GM19328 (cell line): Measurements from ENCODE around the gene PSMB10.
"Not testable (repeated sequence)": the region's sequence is repeated elsewhere in the genome, so short reads cannot be mapped to it uniquely, and the experiment has no call there.

Experiments used
- ATAC-seq: cut with Tn5 transposase; IDR thresholded peaks from one replicate; pipeline ENCODE4 v1.9.1; 2021; ENCODE audit warnings: mild to moderate bottlenecking, moderate library complexity; ENCODE audit not compliant: unreplicated experiment

PSMB10 gene

GRCh38 chr16:67928147-67928546 is 8.5 kb downstream of the PSMB10 start:
- ATAC-seq = no peak

- ATAC-seq = no peak
Measured at GRCh38 chr16:67927131-67927941, 9.3 kb downstream of the PSMB10 start.

- no peak for ATAC-seq
Measured at GRCh38 chr16:67926181-67926750, 10.4 kb downstream of the PSMB10 start.

- ATAC-seq = no peak
Measured at GRCh38 chr16:67924140-67924906, 12.3 kb downstream of the PSMB10 start.

GRCh38 chr16:67923414-67924116 is 13.1 kb downstream of the PSMB10 start:
- ATAC-seq = no peak

- ATAC-seq = no peak
Measured at GRCh38 chr16:67922740-67923139, 13.9 kb downstream of the PSMB10 start.

GRCh38 chr16:67922221-67922620 is 14.4 kb downstream of the PSMB10 start:
- ATAC-seq = no peak

GRCh38 chr16:67919622-67920221 is 16.9 kb downstream of the PSMB10 start:
- ATAC-seq = no peak

DNA sequence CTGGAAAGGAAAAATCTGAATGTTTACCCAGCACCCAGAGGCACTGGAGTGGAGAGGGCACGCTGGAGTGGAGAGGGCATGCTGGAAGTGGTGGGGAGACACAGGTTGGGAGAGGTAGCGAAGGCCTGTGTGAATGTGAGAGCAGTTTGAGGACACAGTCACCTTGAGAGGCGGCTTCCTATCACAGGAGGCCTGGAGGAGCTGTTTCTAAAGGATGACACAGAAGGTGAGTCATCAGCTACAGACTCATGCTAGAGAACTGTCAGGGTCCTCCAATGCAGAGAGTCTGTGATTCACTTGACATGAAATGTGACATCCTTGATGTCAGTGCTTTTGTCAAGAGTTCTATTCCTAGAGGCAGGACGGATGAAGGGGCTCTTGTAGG is 18.8 kb downstream of the PSMB10 start:
- ATAC-seq = no peak

DNA sequence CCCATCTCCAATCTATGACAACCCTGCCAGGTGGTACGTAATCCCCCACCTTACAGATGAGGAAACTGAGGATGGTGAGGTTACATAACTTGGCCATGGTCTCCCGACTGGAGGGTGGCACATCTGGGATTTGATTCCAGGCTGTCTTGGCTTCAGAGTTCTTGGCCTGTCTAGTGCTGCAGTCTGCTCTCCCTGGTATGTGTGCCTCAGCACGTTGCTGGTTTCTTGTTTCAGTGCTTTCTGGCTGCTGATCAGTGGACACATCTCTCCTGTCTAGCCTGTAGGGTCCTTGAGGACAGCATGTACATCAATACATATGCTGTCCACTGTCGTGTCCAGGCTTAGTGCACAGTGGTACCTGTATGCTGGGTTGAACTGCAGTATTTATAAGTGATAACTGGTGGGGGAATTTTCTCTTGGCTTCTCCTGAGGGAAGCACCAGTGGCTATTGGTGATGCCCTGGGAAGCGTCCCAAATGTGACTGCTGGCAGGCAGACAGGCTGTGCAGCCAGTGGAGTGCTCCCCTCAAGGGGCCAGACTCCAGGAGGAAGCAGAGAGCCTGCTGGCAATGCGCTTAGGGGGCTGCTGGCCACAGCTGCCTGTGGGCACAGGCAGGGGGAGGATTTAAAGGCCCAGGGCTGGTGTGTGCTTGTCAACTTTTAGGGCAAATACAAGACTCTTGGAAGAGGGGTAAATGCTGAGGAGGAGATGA is 19.4 kb downstream of the PSMB10 start:
- no peak for ATAC-seq

DNA sequence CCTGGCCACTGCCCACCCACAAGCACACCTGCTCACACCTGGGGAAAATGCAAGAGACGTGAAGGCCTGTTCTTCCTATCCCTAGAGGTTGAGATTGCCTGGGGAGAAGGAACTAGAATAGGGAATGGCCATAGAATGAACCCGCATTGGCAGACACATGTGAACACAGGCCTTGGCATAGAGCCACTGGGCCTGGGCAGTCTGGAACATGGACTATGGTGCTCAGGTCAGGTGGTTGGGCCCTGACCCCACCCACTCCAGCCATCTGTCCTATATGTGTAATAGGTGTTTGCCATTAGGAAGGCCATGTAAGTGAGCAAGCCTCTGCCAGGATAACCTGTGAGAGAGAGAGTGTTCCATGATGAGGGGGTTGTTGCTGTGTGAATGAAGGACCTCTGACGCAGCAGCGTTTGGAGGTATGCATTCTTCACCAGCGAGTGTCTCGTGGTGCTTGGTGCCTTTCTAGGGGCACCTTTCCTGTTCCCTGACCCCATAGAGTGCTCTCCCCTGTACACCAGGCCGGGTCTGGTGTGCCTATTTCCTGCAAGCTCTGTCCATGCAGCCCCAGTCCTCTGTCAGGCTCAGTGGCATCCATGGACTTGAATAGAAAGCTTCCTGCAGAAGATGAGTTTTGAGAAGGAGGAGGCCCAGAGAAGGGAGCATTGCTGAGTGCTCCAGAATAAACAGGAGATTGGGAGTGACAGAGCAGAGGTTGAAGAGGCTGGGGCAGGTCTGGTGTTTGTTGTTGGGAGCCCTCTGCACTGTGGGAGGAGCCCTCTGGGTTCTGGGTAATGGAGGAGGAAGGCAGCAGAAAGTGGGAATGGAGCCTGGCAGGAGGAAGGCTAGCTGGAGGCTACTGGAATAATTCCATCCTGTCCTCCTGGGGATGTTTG is 20.6 kb downstream of the PSMB10 start:
- ATAC-seq = no peak

GRCh38 chr16:67915496-67915769 is 21.2 kb downstream of the PSMB10 start:
- ATAC-seq = not testable (repeated sequence)

DNA sequence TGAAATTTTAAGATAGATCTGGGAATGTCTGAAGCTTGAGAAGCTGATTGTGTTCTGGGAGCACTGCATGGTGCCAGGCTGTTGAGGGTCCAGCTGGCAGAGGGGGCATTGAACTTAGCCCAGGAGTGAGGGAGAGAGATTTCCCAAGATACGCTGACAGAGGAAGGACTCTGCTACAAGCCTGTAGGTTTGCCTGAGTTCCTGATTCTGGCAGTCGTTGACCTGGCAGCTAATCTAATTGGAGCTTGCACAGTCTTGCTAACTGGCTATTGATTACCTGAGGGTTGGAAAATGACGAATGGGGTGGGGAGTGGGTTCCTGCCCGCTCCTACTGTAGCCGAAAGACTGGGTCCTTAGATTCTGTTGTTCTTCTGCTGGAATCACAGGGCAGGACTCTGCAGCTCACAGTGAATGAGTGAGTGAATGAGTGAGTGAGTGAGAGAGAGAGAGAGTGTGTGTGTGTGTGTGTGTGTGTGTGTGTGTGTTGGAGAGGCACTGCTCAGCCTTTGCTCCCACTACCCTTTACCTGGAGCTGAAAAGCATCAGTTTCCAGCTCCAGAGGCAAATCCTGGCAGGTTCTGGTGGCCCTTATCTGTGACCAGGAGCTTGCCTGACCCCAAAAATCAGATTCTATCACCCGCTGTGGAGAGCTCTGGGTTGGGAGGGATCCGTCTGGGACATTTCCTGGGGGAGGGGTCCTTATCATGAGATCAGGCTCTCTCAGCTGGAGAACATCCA is 21.7 kb downstream of the PSMB10 start:
- ATAC-seq = no peak

GRCh38 chr16:67910158-67910557 is 26.5 kb downstream of the PSMB10 start:
- ATAC-seq = no peak

GRCh38 chr16:67909056-67909742 is 27.5 kb downstream of the PSMB10 start:
- no peak for ATAC-seq

- no peak for ATAC-seq
Measured at GRCh38 chr16:67907397-67908180, 29.1 kb downstream of the PSMB10 start.

DNA sequence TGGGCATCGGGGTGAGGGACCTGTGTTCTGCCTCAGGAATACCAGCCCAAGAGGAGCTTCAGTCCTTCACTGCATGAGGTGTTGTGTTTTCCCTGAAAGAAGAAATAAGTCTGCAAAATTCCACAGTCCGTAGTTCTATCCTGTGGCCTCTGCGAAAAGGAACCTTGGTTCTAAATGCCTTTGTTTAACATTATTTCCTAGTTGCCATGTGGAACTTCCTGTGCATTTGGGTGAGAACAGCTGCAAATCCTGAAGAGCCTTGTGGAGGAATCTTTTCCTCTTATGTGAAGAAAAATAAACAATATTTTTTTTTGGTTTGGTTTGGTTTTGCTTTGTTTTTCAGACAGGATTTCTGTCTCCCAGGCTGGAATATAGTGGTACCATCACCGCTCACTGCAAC is 33.8 kb downstream of the PSMB10 start:
- ATAC-seq = no peak
